Measurements from ENCODE around the gene URM1. TPM values are rescaled to one million over a fixed set of nuclear protein-coding genes. Genes with fewer than 3 reads are reported as not detected.

URM1 gene
- total RNA-seq, 1 experiment from 2014 or later: 125 TPM

- no peak for DNase-seq (ENCODE audit: low spot score)
These were observed 58.4 kb downstream of the URM1 start for GRCh38 chr9:128429513-128430086.

DNA sequence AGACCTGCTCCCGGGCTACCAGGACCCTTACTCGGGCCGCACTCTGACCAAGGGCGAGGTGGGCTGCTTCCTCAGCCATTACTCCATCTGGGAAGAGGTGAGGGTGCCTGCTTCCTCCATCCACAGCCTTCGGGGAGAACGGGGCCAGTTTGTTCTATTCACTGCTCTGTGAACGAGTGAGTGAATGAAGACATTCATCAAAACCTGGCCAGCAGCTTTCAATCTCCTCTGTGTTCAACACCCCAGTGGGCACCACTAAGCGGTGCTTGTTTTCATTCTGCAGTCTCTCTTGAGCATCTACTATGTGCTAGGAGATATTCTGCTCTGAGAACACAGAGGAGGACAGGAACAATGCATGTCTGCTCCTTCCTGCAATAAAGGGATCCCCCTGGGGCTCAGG, 60.0 kb downstream of the URM1 start:
- no peak for DNase-seq (ENCODE audit: low spot score)

DNA sequence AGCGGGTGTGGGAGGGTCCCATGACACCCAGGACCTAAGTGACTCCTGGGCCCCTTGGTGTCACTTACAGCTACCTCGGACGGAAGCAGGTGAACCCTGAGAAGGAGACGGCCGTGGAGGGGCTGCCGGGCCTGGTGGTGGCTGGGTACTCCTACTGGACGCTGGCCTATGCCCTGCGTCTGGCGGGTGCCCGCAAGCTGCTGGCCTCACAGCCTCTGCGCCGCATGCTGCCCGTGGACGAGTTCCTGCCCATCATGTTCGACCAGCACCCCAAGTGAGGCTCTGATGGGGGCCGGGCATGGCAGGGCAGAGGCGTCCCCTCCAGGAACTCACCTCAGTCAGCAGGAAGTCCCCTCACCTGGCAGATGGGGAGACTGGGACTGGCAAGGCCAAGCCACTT, 63.2 kb downstream of the URM1 start:
- DNase-seq (ENCODE audit: low spot score): no peak

- DNase-seq (ENCODE audit: low spot score): no peak
These were observed 64.4 kb downstream of the URM1 start for GRCh38 chr9:128435611-128436010.

DNA sequence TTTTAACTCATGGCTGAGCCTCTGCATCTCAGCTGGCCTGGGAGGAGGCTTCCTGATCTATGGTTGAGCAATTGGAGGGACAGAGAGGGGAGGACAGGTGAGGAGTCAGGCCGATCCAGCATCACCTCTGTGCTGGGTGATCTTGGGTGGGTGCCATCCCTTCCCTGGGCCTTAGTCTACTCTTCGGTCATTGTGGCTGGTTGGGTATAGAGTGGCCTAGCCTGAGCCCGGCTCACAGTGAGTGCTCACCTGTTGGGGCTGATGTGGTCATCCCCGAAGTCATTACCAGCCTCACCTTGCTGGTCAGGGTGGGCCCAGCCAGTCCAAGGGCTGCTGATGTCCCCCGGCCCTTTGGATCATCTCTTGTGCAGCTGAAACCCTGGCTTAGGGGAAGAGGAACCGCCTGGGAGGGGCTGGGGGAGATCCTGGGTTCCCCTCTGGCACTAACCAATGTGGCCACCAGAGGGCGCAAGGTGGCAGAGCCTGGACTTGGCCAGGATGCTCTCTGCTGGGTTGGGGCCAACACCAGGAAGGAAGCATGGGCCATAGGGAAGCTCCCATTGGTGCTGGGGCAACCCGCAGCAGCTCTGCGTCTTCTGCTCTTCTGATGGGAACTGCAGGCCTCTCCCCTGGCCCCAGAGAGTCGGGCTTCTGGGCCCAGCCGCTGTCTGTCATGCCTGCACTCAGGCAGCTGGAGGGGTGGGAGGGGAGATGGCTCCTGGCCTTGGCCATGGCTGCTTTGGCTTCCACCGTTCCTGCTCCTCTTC, 67.4 kb downstream of the URM1 start:
- peak; percentile 84 for DNase-seq (ENCODE audit: low spot score)

- DNase-seq (ENCODE audit: low spot score): no peak
These were observed 68.1 kb downstream of the URM1 start for GRCh38 chr9:128439273-128439672.

Other genes with a start within 250 kb of the URM1 start
- gene PTGES2, start 243.6 kb upstream of the URM1 start, total RNA-seq (2014; rRNA removed; shearing (Covaris generic)): 84.2 and 87.7 TPM in 2 replicates
- 0.14 and 1.1 TPM in 2 replicates for gene LCN2, start 221.9 kb upstream of the URM1 start, total RNA-seq (2014; rRNA removed; shearing (Covaris generic))
- 146 and 238 TPM in 2 replicates for gene BBLN, start 211.1 kb upstream of the URM1 start, total RNA-seq (2014; rRNA removed; shearing (Covaris generic))
- 60.6 and 70.1 TPM in 2 replicates for gene CIZ1, start 179.8 kb upstream of the URM1 start, total RNA-seq (2014; rRNA removed; shearing (Covaris generic))
- 16.7 and 20.6 TPM in 2 replicates for gene DNM1, start 168.0 kb upstream of the URM1 start, total RNA-seq (2014; rRNA removed; shearing (Covaris generic))
- 118 and 155 TPM in 2 replicates for gene GOLGA2, start 95.4 kb upstream of the URM1 start, total RNA-seq (2014; rRNA removed; shearing (Covaris generic))
- 110 and 118 TPM in 2 replicates for gene SWI5, start 95.1 kb upstream of the URM1 start, total RNA-seq (2014; rRNA removed; shearing (Covaris generic))
- gene TRUB2, start 48.9 kb upstream of the URM1 start, total RNA-seq (2014; rRNA removed; shearing (Covaris generic)): 28.8 and 30.5 TPM in 2 replicates
- 68.4 and 70.0 TPM in 2 replicates for gene COQ4, start 48.5 kb upstream of the URM1 start, total RNA-seq (2014; rRNA removed; shearing (Covaris generic))
- gene SLC27A4, start 30.8 kb upstream of the URM1 start, total RNA-seq (2014; rRNA removed; shearing (Covaris generic)): 50.1 and 51.6 TPM in 2 replicates
- gene CERCAM, start 49.5 kb downstream of the URM1 start, total RNA-seq (2014; rRNA removed; shearing (Covaris generic)): 60.3 and 64.0 TPM in 2 replicates
- gene ODF2, start 84.6 kb downstream of the URM1 start, total RNA-seq (2014; rRNA removed; shearing (Covaris generic)): 44.7 and 55.7 TPM in 2 replicates
- gene GLE1, start 133.3 kb downstream of the URM1 start, total RNA-seq (2014; rRNA removed; shearing (Covaris generic)): 97.5 and 101 TPM in 2 replicates
- gene SPTAN1, start 181.2 kb downstream of the URM1 start, total RNA-seq (2014; rRNA removed; shearing (Covaris generic)): 411 and 440 TPM in 2 replicates